HCT116 (cell line): Measurements from ENCODE around the gene HSPA4. TPM values are rescaled to one million over a fixed set of nuclear protein-coding genes. Genes with fewer than 3 reads are reported as not detected.

Experiments used
- ATAC-seq: fragments of 200-7000 bp; cut with Tn5 transposase; 2 replicates; pipeline ENCODE4 v1.9.1; 2020; ENCODE audit warnings: mild to moderate bottlenecking, moderate library complexity
- BruUV-seq: library from RNA; stranded (reverse); fragments of 400-500 nt; replicated peaks from 2 replicates; lab custom pipeline; 2021; lab: Mats Ljungman, UMichigan
- CTCF ChIA-PET: fragments of 300-600 bp; sonication (Branson Sonifier 250); formaldehyde crosslinking; loops from one replicate; lab custom pipeline; 2021; ENCODE audit warnings: antibody characterized with exemption; lab: Charles Lee
- POLR2A ChIA-PET: fragments of 300-600, 350-600 bp; sonication (Branson Sonifier 250); formaldehyde crosslinking; loops from one replicate; lab custom pipeline; 2021; ENCODE audit warnings: antibody characterized with exemption; lab: Charles Lee
- RAD21 ChIA-PET, 2 experiments: fragments of 300-600 bp; sonication (Branson Sonifier 250); formaldehyde crosslinking; loops; one replicate each; lab custom pipeline; 2023; ENCODE audit warnings: low total read pairs in 2 of 2; ENCODE audit not compliant: uncharacterized antibody in 2 of 2, unreplicated experiment in 2 of 2, low non-redundant PET in 1 of 2; lab: Charles Lee
- DNase-seq: peaks from one replicate; pipeline ENCODE4 v3.0.0-alpha.2; 2010; ENCODE audit warnings: low read depth, low spot score
- H2AFZ ChIP-seq: fragments of 200-600 bp; shearing (Covaris generic), sonication (generic); 2 replicates; pipeline ENCODE4 v1.6.1; 2017; ENCODE audit warnings: low read depth, mixed run types, mixed read lengths, antibody characterized with exemption, low read length; ENCODE audit not compliant: poor library complexity, severe bottlenecking
- H3K27ac ChIP-seq: 2 replicates; pipeline ENCODE4 v1.5.1; 2012; ENCODE audit warnings: low read depth, low read length
- H3K27me3 ChIP-seq: fragments of 200-600 bp; sonication (generic); 2 replicates; pipeline ENCODE4 v1.6.1; 2016; ENCODE audit warnings: mixed run types, low read length, mixed read lengths; ENCODE audit not compliant: insufficient read depth
- H3K36me3 ChIP-seq, 2 experiments: fragments of 200-500 bp in 1 of 2; fragments of 200-600 bp in 1 of 2; sonication (Bioruptor generic) in 1 of 2; sonication (generic) in 1 of 2; 2 replicates each; pipeline versions ENCODE4 v1.5.1 to v1.6.1; 2014 to 2016; ENCODE audit warnings: low read length in 2 of 2, inconsistent platforms in 1 of 2, mixed read lengths in 1 of 2, mixed run types in 1 of 2; ENCODE audit not compliant: insufficient read depth in 2 of 2, control insufficient read depth in 1 of 2
- H3K4me1 ChIP-seq, 2 experiments: fragments of 200-600 bp in 1 of 2; sonication (generic) in 1 of 2; 2 replicates each; pipeline versions ENCODE4 v1.5.1 to v1.6.1; 2012 to 2017; ENCODE audit warnings: low read length in 2 of 2, inconsistent platforms in 1 of 2, mild to moderate bottlenecking in 1 of 2, mixed read lengths in 1 of 2, mixed run types in 1 of 2, moderate library complexity in 1 of 2; ENCODE audit not compliant: insufficient read depth in 2 of 2, control insufficient read depth in 1 of 2
- H3K4me2 ChIP-seq: fragments of 200-600 bp; sonication (generic); 2 replicates; pipeline ENCODE4 v1.6.1; 2017; ENCODE audit warnings: mixed run types, low read length, mixed read lengths
- H3K4me3 ChIP-seq, 2 experiments: fragments of 200-600 bp in 1 of 2; sonication (generic) in 1 of 2; replicated peaks in 1 of 2; 2 replicates each; pipeline ENCODE4 v1.5.1; 2011 to 2016; ENCODE audit warnings: low read length in 2 of 2, control low read depth in 1 of 2, low read depth in 1 of 2, mild to moderate bottlenecking in 1 of 2, mixed read lengths in 1 of 2, mixed run types in 1 of 2
- H3K79me2 ChIP-seq: fragments of 200-600 bp; sonication (generic); 2 replicates; pipeline ENCODE4 v1.6.1; 2017; ENCODE audit warnings: mild to moderate bottlenecking, mixed run types, low read length, moderate library complexity, mixed read lengths; ENCODE audit not compliant: insufficient read depth
- H3K9ac ChIP-seq: fragments of 200-600 bp; sonication (generic); 2 replicates; pipeline ENCODE4 v1.6.1; 2016; ENCODE audit warnings: low read length, mixed read lengths
- H3K9me2 ChIP-seq: fragments of 200-600 bp; sonication (generic), shearing (Covaris generic); 2 replicates; pipeline ENCODE4 v1.6.1; 2017; ENCODE audit warnings: mixed run types, mild to moderate bottlenecking, moderate library complexity; ENCODE audit not compliant: insufficient read depth
- H3K9me3 ChIP-seq, 2 experiments: fragments of 200-500 bp in 1 of 2; fragments of 200-600 bp in 1 of 2; sonication (Bioruptor generic) in 1 of 2; sonication (generic) in 1 of 2; 2 replicates each; pipeline ENCODE4 v1.6.1; 2014 to 2017; ENCODE audit warnings: low read length in 2 of 2, mixed read lengths in 2 of 2, inconsistent platforms in 1 of 2, low read depth in 1 of 2, mild to moderate bottlenecking in 1 of 2, mixed run types in 1 of 2, moderate library complexity in 1 of 2; ENCODE audit not compliant: control insufficient read depth in 1 of 2, insufficient read depth in 1 of 2
- H4K20me1 ChIP-seq: fragments of 200-600 bp; sonication (generic), shearing (Covaris generic); 2 replicates; pipeline ENCODE4 v1.6.1; 2017; ENCODE audit warnings: mixed run types, mild to moderate bottlenecking, moderate library complexity; ENCODE audit not compliant: insufficient read depth
- CEBPB ChIP-seq: IDR thresholded peaks from 2 replicates; pipeline ENCODE4 v1.6.1; 2012; ENCODE audit warnings: low read depth
- CTCF ChIP-seq, 3 experiments: fragments of 200-600 bp in 1 of 3; sonication (generic) in 1 of 3; IDR thresholded peaks in 2 of 3; conservative IDR thresholded peaks in 1 of 3; 2 replicates each; pipeline ENCODE4 v1.5.1; 2012 to 2017; ENCODE audit warnings: low read depth in 2 of 3, low read length in 2 of 3, antibody characterized with exemption in 1 of 3, borderline replicate concordance in 1 of 3, control low read depth in 1 of 3, mild to moderate bottlenecking in 1 of 3, mixed read lengths in 1 of 3, mixed run types in 1 of 3, moderate library complexity in 1 of 3; ENCODE audit not compliant: insufficient read depth in 1 of 3
- EGR1 ChIP-seq: IDR thresholded peaks from 2 replicates; pipeline ENCODE4 v1.6.1; 2012; ENCODE audit warnings: low read depth
- EZH2phosphoT487 ChIP-seq: fragments of 200-600 bp; IDR thresholded peaks from 2 replicates; pipeline ENCODE4 v1.6.1; 2018; ENCODE audit warnings: antibody characterized with exemption, borderline replicate concordance
- FOSL1 ChIP-seq: IDR thresholded peaks from 2 replicates; pipeline ENCODE4 v1.6.1; 2012; ENCODE audit warnings: low read depth
- JUND ChIP-seq: IDR thresholded peaks from 2 replicates; pipeline ENCODE4 v1.6.1; 2012
- MAX ChIP-seq: IDR thresholded peaks from 2 replicates; pipeline ENCODE4 v1.6.1; 2012
- POLR2A ChIP-seq: IDR thresholded peaks from 2 replicates; pipeline ENCODE4 v1.7.0; 2011; ENCODE audit warnings: borderline replicate concordance; ENCODE audit not compliant: insufficient read depth, insufficient read length; ENCODE audit errors: extremely low read depth
- REST ChIP-seq: IDR thresholded peaks from 2 replicates; pipeline ENCODE4 v1.6.1; 2012; ENCODE audit warnings: low read depth
- SIN3A ChIP-seq: IDR thresholded peaks from 2 replicates; pipeline ENCODE4 v1.6.1; 2012; ENCODE audit warnings: low read depth
- SP1 ChIP-seq: IDR thresholded peaks from 2 replicates; pipeline ENCODE4 v1.6.1; 2012; ENCODE audit warnings: low read depth
- YY1 ChIP-seq: IDR thresholded peaks from 2 replicates; pipeline ENCODE4 v1.6.1; 2011; ENCODE audit warnings: low read length, low read depth, moderate library complexity, mild to moderate bottlenecking; ENCODE audit not compliant: insufficient replicate concordance; ENCODE audit errors: extremely low read depth
- ZBTB33 ChIP-seq: IDR thresholded peaks from 2 replicates; pipeline ENCODE4 v1.6.1; 2011; ENCODE audit warnings: mild to moderate bottlenecking, low read length, moderate library complexity; ENCODE audit not compliant: insufficient replicate concordance; ENCODE audit errors: extremely low read depth
- ZFX ChIP-seq: fragments of 450-650 bp; IDR thresholded peaks from 2 replicates; pipeline ENCODE4 v1.6.1; 2017
- ZNF274 ChIP-seq: fragments of 200-500 bp; sonication (Bioruptor generic); IDR thresholded peaks from 2 replicates; pipeline ENCODE4 v1.6.1; 2014; ENCODE audit warnings: mild to moderate bottlenecking, low read depth, low read length, inconsistent platforms
- intact Hi-C: fragments of 100-400 bp; cut with micrococcal nuclease; formaldehyde crosslinking; loops from 2 replicates; pipeline ENCODE4 v1.10.0; 2022
- total RNA-seq: library from RNA; stranded (reverse); gene quantifications from one replicate; pipeline ENCODE4 v1.2.1, GENCODE V29; 2021; ENCODE audit not compliant: unreplicated experiment

HSPA4 gene
- total RNA-seq, 1 experiment from 2014 or later = 212 TPM

GRCh38 chr5:133144245-133144981, 92.6 kb downstream of the HSPA4 start:
- no peak overlapping the region for H3K9ac ChIP-seq
- TF ChIP-seq SIN3A = no peak
- TF ChIP-seq ZNF274 = no peak
- no peak for TF ChIP-seq SP1
- TF ChIP-seq MAX = no peak
- TF ChIP-seq POLR2A = no peak
- no peak for TF ChIP-seq CTCF (IDR thresholded peaks at IDR 0.05 in 2 of 3, conservative IDR thresholded peaks at IDR 0.05 in 1 of 3; ENCODE audit: borderline replicate concordance in 1 of 3, insufficient read depth in 1 of 3, low read depth in 2 of 3, low read length in 2 of 3)
- TF ChIP-seq ZFX = no peak
- TF ChIP-seq EZH2phosphoT487 = no peak
- TF ChIP-seq FOSL1 = no peak
- no peak for TF ChIP-seq CEBPB
- TF ChIP-seq REST = no peak
- no peak for TF ChIP-seq ZBTB33
- no peak for TF ChIP-seq JUND
- TF ChIP-seq YY1 = no peak
- no peak for TF ChIP-seq EGR1
- no peak overlapping the region for H3K4me2 ChIP-seq
- ATAC-seq (no peak), DNase-seq (no peak)
- ChIA-PET POLR2A (no interaction called here), RAD21 (no interaction called here), CTCF (no interaction called here)
- H3K27me3 ChIP-seq = no peaks in the 10 kb centered on the region
- no peak overlapping the region for H3K4me3 ChIP-seq
- H3K9me2 ChIP-seq = no peaks in the 10 kb centered on the region
- no peaks in the 10 kb centered on the region for H3K36me3 ChIP-seq
- H3K79me2 ChIP-seq = no peaks in the 10 kb centered on the region
- H3K4me1 ChIP-seq = no peaks in the 10 kb centered on the region
- no TSS peak for BruUV-seq
- H3K27ac ChIP-seq = no peak overlapping the region
- no peaks in the 10 kb centered on the region for H3K9me3 ChIP-seq
- no peaks in the 10 kb centered on the region for H4K20me1 ChIP-seq
- no peak overlapping the region for H2AFZ ChIP-seq
- intact Hi-C loops = no loop called here
